ENCODE results near the gene GCAT. TPM values are rescaled to one million over a fixed set of nuclear protein-coding genes. Genes with fewer than 3 reads are reported as not detected.
A peak's percentile ranks its signal among the peaks of the same experiment; 100 is the strongest.

GCAT gene
- total RNA-seq, 1 donor from 2014 or later: 4.1 TPM

GRCh38 chr22:37781434-37782059, 26.2 kb upstream of the GCAT start:
- peaks cover 17% of the 10 kb centered on the region for H3K27me3 Mint-ChIP-seq (ENCODE audit: unreplicated experiment)

GRCh38 chr22:37782340-37783168, 25.2 kb upstream of the GCAT start:
- Mint-ChIP-seq H3K27ac (ENCODE audit: unreplicated experiment) (no peak overlapping the region), H3K36me3 (ENCODE audit: low read depth, unreplicated experiment) (peaks cover 4% of the 10 kb centered on the region), H3K4me3 (ENCODE audit: unreplicated experiment) (no peak overlapping the region), H3K27me3 (ENCODE audit: unreplicated experiment) (peaks cover 17% of the 10 kb centered on the region), H3K9me3 (ENCODE audit: unreplicated experiment) (no peaks in the 10 kb centered on the region), H3K4me1 (ENCODE audit: unreplicated experiment) (peaks cover 11% of the 10 kb centered on the region)
- DNase-seq (ENCODE audit: low spot score): no peak
- no peak for TF ChIP-seq CTCF (IDR thresholded peaks at IDR 0.05; ENCODE audit: unreplicated experiment)

More at GRCh38 chr22:37781434-37782059, 26.2 kb upstream of the GCAT start:
- DNase-seq (ENCODE audit: low spot score): no peak
- no peak for TF ChIP-seq CTCF (IDR thresholded peaks at IDR 0.05; ENCODE audit: unreplicated experiment)
- no peaks in the 10 kb centered on the region for H3K9me3 Mint-ChIP-seq (ENCODE audit: unreplicated experiment)
- no peak overlapping the region for H3K27ac Mint-ChIP-seq (ENCODE audit: unreplicated experiment)
- H3K36me3 Mint-ChIP-seq (ENCODE audit: low read depth, unreplicated experiment): peaks cover 4% of the 10 kb centered on the region
- H3K4me3 Mint-ChIP-seq (ENCODE audit: unreplicated experiment): no peak overlapping the region
- peaks cover 11% of the 10 kb centered on the region for H3K4me1 Mint-ChIP-seq (ENCODE audit: unreplicated experiment)

- Mint-ChIP-seq H3K27ac (ENCODE audit: unreplicated experiment) (no peak overlapping the region), H3K4me3 (ENCODE audit: unreplicated experiment) (peak overlapping the region; percentile 79), H3K4me1 (ENCODE audit: unreplicated experiment) (peaks cover 8% of the 10 kb centered on the region), H3K27me3 (ENCODE audit: unreplicated experiment) (peaks cover 9% of the 10 kb centered on the region), H3K9me3 (ENCODE audit: unreplicated experiment) (no peaks in the 10 kb centered on the region), H3K36me3 (ENCODE audit: low read depth, unreplicated experiment) (peaks cover 4% of the 10 kb centered on the region)
- TF ChIP-seq CTCF (IDR thresholded peaks at IDR 0.05; ENCODE audit: unreplicated experiment): no peak
- no peak for DNase-seq (ENCODE audit: low spot score)
Measured at GRCh38 chr22:37784829-37785495, 22.8 kb upstream of the GCAT start.

- Mint-ChIP-seq H3K4me1 (ENCODE audit: unreplicated experiment) (peaks cover 2% of the 10 kb centered on the region), H3K9me3 (ENCODE audit: unreplicated experiment) (no peaks in the 10 kb centered on the region), H3K27ac (ENCODE audit: unreplicated experiment) (no peak overlapping the region), H3K36me3 (ENCODE audit: low read depth, unreplicated experiment) (peaks cover 4% of the 10 kb centered on the region), H3K27me3 (ENCODE audit: unreplicated experiment) (peaks cover 5% of the 10 kb centered on the region), H3K4me3 (ENCODE audit: unreplicated experiment) (no peak overlapping the region)
- no peak for TF ChIP-seq CTCF (IDR thresholded peaks at IDR 0.05; ENCODE audit: unreplicated experiment)
- no peak for DNase-seq (ENCODE audit: low spot score)
Measured at GRCh38 chr22:37790234-37790633, 17.5 kb upstream of the GCAT start.

All from endothelial cell (in vitro differentiated cells).